HG03432 (cell line): ENCODE measurements around the gene ANO5.

Experiments
- ATAC-seq: cut with Tn5 transposase; IDR thresholded peaks from one replicate; pipeline ENCODE4 v1.9.1; 2021; ENCODE audit warnings: mild to moderate bottlenecking, moderate library complexity; ENCODE audit not compliant: unreplicated experiment

Gene ANO5

GRCh38 chr11:22192642-22193347, at the start of gene ANO5:
Gene ANO5 (plus strand): TSS chr11:22193085. CDS start chr11:22193493, 408 bp downstream.
- ATAC-seq, result peak; percentile 62

GRCh38 chr11:22151649-22152197, 41.2 kb upstream of the ANO5 start:
- ATAC-seq, result no peak

GRCh38 chr11:22157531-22157930, 35.4 kb upstream of the ANO5 start:
- ATAC-seq, result no peak

GRCh38 chr11:22161489-22161888, 31.4 kb upstream of the ANO5 start:
- no peak for ATAC-seq

GRCh38 chr11:22162756-22163155, 30.1 kb upstream of the ANO5 start:
- peak; percentile 7 for ATAC-seq

- ATAC-seq, result peak; percentile 89
These were observed 29.5 kb upstream of the ANO5 start for GRCh38 chr11:22163394-22163797.

- no peak for ATAC-seq
These were observed 27.8 kb upstream of the ANO5 start for GRCh38 chr11:22165087-22165486.

GRCh38 chr11:22165759-22166513, 26.9 kb upstream of the ANO5 start:
- ATAC-seq, result no peak

- no peak for ATAC-seq
These were observed 23.1 kb upstream of the ANO5 start for GRCh38 chr11:22169833-22170232.

GRCh38 chr11:22173532-22173931, 19.4 kb upstream of the ANO5 start:
- ATAC-seq, result no peak

- no peak for ATAC-seq
These were observed 15.7 kb upstream of the ANO5 start for GRCh38 chr11:22177186-22177585.

GRCh38 chr11:22179626-22180025, 13.3 kb upstream of the ANO5 start:
- ATAC-seq, result no peak

GRCh38 chr11:22180131-22180530, 12.8 kb upstream of the ANO5 start:
- ATAC-seq, result no peak

GRCh38 chr11:22189660-22190059, 3.2 kb upstream of the ANO5 start:
- no peak for ATAC-seq

- ATAC-seq, result peak; percentile 46
These were observed 1.9 kb upstream of the ANO5 start for GRCh38 chr11:22190827-22191463.

- ATAC-seq, result peak; percentile 1
These were observed 620 bp upstream of the ANO5 start for GRCh38 chr11:22192289-22192641.

- peak; percentile 34 for ATAC-seq
These were observed 615 bp downstream of the ANO5 start for GRCh38 chr11:22193348-22194051.

- ATAC-seq, result no peak
These were observed 1.4 kb downstream of the ANO5 start for GRCh38 chr11:22194306-22194705.

- ATAC-seq, result no peak
These were observed 2.0 kb downstream of the ANO5 start for GRCh38 chr11:22194907-22195306.

- ATAC-seq, result no peak
These were observed 4.5 kb downstream of the ANO5 start for GRCh38 chr11:22197139-22198005.
